Left ventricle myocardium inferior (tissue), 1 donor: Measurements from ENCODE around the gene TRIP10. TPM values are rescaled to one million over a fixed set of nuclear protein-coding genes. Genes with fewer than 3 reads are reported as not detected.
"Not testable (repeated sequence)": the region's sequence is repeated elsewhere in the genome, so short reads cannot be mapped to it uniquely, and the experiment has no call there.

Experiments used
- DNase-seq: peaks from one replicate; pipeline ENCODE4 v3.0.0-alpha.2; 2020
- H3K27ac ChIP-seq: fragments of 200-600 bp; replicated peaks from 2 replicates; pipeline ENCODE4 v1.8.0; 2021
- H3K27me3 ChIP-seq: fragments of 200-600 bp; 2 replicates; pipeline ENCODE4 v1.8.0; 2021; ENCODE audit warnings: low read depth
- H3K36me3 ChIP-seq: fragments of 200-600 bp; 2 replicates; pipeline ENCODE4 v1.8.0; 2021
- H3K4me1 ChIP-seq: fragments of 200-600 bp; 2 replicates; pipeline ENCODE4 v1.8.0; 2021
- H3K4me3 ChIP-seq: fragments of 200-600 bp; 2 replicates; pipeline ENCODE4 v1.8.0; 2021; ENCODE audit warnings: mild to moderate bottlenecking, moderate library complexity
- H3K9me3 ChIP-seq: fragments of 200-600 bp; replicated peaks from 2 replicates; pipeline ENCODE4 v1.8.0; 2021
- intact Hi-C: fragments of 100-400 bp; cut with micrococcal nuclease; formaldehyde crosslinking; loops from one replicate; pipeline ENCODE4 v1.11.0; 2022
- microRNA-seq: library from miRNA; unstranded; fragments of <30 nt; microRNA quantifications from one replicate; pipeline ENCODE4 v1.2.0, GENCODE V29; 2020
- total RNA-seq: library from RNA; stranded (reverse); fragmentation: NEBNext Ultra II Directional; extraction: Animal tissue kit (Norgen Biotek cat#: 25700); gene quantifications from one replicate; pipeline ENCODE4 v1.2.1, GENCODE V29; 2021
- TF ChIP-seq, protein P1 (sequence below): fragments of 200-600 bp; IDR thresholded peaks from 2 replicates; pipeline ENCODE4 v1.8.0; 2021; ENCODE audit warnings: antibody characterized with exemption, mild to moderate bottlenecking, borderline replicate concordance
- donor health status: DM: no; HTN: yes; CAD: no; lungs with severe emphysema.

TRIP10 gene
- total RNA-seq, 1 donor from 2014 or later = 133 TPM

DNA sequence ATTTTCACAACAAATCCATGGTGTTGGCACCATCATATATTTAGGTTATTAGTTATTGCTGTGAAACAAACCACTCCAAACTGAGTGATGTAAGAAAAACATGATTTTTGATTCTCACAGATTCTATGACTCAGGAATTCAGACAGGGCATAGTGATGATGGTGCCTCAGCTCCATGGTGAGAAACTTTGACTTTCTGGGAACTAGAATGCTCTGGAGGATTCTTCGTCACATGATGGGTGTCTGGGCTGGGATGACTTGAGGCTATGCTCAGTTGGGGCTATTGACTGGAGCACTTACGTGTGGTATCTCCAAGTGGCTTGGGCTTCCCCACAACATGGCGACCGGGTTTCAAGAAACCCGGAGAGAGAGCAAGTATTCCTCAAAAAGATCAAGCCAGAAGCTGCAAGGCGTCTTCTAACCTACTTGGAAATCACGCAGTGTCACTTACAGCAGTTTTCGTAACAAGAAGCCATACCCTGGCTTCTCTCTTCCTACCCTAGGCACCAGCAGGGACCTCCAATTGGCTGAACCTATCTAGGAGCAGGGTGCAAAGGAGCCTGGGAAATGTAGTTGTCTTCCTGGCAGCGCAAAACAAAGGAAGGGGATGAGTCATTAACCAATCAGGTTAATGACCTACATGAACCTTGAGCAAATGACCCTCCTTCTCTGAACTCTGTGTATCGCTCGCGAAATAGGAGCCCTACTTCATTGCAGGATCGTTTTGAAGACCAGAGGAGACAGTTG, 55.4 kb downstream of the TRIP10 start:
- no peak overlapping the region for H3K4me3 ChIP-seq
- no peaks in the 10 kb centered on the region for H3K4me1 ChIP-seq
- TF ChIP-seq, protein P1, sequence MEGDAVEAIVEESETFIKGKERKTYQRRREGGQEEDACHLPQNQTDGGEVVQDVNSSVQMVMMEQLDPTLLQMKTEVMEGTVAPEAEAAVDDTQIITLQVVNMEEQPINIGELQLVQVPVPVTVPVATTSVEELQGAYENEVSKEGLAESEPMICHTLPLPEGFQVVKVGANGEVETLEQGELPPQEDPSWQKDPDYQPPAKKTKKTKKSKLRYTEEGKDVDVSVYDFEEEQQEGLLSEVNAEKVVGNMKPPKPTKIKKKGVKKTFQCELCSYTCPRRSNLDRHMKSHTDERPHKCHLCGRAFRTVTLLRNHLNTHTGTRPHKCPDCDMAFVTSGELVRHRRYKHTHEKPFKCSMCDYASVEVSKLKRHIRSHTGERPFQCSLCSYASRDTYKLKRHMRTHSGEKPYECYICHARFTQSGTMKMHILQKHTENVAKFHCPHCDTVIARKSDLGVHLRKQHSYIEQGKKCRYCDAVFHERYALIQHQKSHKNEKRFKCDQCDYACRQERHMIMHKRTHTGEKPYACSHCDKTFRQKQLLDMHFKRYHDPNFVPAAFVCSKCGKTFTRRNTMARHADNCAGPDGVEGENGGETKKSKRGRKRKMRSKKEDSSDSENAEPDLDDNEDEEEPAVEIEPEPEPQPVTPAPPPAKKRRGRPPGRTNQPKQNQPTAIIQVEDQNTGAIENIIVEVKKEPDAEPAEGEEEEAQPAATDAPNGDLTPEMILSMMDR = no peak
- no peak overlapping the region for H3K27ac ChIP-seq
- H3K9me3 ChIP-seq = peaks cover 15% of the 10 kb centered on the region
- intact Hi-C loops = no loop called here
- no peaks in the 10 kb centered on the region for H3K36me3 ChIP-seq
- H3K27me3 ChIP-seq = peaks cover 67% of the 10 kb centered on the region
- DNase-seq = no peak

DNA sequence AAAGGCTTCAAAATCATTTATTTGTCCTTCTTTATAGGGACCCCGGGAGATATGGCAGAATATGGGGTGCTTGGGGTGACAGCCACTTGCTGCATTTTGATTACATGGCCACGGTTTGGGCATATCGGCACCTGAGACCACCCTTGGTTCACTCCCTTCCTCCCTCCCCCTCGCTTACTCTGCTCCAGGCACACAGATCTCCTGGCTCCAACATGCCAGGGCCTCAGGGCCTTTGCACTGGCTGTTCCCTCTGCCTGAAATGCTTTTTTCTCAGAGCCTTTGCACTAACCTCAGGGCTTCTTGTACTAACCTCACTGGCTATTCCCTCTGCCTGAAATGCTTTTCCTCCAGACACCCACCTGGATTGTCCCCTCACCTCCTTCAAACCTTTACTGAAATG, 56.8 kb downstream of the TRIP10 start:
- Histone ChIP-seq H3K27me3 (peaks cover 71% of the 10 kb centered on the region), H3K9me3 (peaks cover 15% of the 10 kb centered on the region), H3K27ac (no peak overlapping the region), H3K4me3 (no peak overlapping the region), H3K36me3 (no peaks in the 10 kb centered on the region), H3K4me1 (peaks cover 3% of the 10 kb centered on the region)
- TF ChIP-seq, protein P1 = no peak
- DNase-seq = no peak
- intact Hi-C loops = no loop called here

DNA sequence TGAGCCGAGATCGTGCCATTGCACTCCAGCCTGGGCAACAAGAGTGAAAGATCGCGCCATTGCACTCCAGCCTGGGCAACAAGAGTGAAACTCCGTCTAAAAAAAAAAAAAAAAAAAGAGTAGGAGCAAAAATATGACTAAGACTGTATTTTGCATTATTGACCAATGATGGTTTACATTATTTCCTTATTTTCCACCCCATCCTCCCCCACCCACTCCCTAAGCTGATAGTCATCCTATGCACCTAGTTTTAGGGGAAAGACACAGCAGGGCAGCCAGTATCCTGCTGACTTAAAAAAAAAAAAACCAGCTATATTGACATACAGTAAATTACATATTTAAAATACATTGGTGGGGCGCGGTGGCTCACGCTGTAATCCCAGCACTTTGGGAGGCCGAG, 58.2 kb downstream of the TRIP10 start:
- peaks cover 9% of the 10 kb centered on the region for H3K4me1 ChIP-seq
- no peak overlapping the region for H3K4me3 ChIP-seq
- intact Hi-C loops = no loop called here
- no peak overlapping the region for H3K27ac ChIP-seq
- TF ChIP-seq, protein P1 = no peak
- H3K36me3 ChIP-seq = no peaks in the 10 kb centered on the region
- H3K9me3 ChIP-seq = peaks cover 15% of the 10 kb centered on the region
- H3K27me3 ChIP-seq = peaks cover 70% of the 10 kb centered on the region
- no peak for DNase-seq

DNA sequence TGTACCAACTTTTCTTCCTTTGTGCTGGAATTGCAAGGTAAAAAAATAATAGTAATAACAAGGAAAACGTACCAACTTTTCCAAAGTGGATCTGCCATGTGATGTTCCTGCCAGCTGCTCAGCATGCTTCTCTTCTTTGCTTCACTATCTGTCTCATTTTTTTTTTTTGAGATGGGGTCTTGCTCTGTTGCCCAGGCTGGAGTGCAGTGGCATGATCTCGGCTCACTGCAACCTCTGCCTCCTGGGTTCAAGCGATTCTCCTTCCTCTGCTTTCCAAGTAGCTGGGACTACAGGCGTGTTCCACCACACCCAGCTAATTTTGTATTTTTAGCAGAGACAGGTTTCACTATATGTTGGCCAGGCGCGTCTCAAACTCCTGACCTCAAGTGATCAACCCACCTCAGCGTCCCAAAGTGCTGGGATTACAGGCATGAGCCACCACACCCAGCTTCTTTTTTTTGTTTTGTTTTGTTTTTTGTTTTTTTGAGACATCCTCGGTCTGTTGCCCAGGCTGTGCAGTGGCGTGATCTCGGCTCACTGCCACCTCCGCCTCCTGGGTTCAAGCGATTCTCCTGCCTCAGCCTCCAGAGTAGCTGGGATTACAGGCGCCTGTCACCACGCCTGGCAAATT, 60.8 kb downstream of the TRIP10 start:
- H3K36me3 ChIP-seq, H3K9me3 ChIP-seq, H3K4me3 ChIP-seq, H3K27ac ChIP-seq, intact Hi-C loops, H3K4me1 ChIP-seq, DNase-seq: not testable (repeated sequence)
- H3K27me3 ChIP-seq = peaks cover 84% of the 10 kb centered on the region

DNA sequence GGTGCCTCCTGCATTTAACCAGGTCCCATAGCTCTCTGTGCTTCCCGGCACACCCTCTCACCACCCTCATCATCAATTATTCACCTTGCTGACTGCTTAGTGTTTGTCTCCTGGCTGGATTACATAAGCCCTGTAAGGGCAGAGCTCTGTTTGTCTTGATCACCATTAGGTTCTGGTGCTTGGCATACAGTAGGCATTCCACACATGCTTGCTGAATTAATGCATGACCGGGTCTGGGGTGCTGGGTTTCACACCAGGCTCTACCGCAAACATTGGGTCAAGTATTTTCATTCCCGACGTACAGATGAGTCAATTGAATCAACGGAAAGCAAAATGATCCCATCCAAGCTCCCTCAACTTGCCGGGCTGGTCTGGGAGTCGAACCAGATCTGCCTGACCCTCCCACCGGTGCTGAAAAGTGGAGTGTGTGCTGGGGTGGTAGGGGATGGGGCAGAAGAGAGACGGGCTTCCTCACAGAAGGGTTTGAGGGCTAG, 61.6 kb downstream of the TRIP10 start:
- intact Hi-C loops = no loop called here
- peaks cover 89% of the 10 kb centered on the region for H3K27me3 ChIP-seq
- H3K9me3 ChIP-seq = no peaks in the 10 kb centered on the region
- H3K4me1 ChIP-seq = peaks cover 9% of the 10 kb centered on the region
- no peak for DNase-seq
- TF ChIP-seq, protein P1 = no peak
- peak overlapping the region; percentile 44 for H3K4me3 ChIP-seq
- peak overlapping the region; percentile 27 for H3K27ac ChIP-seq
- H3K36me3 ChIP-seq = no peaks in the 10 kb centered on the region

Small RNAs within 50 kb of the gene (microRNA-seq; reads per million reads assigned to microRNA genes)
- not detected for gene MIR6791

Other genes with a start within 250 kb of the TRIP10 start
- 3.3 TPM for gene TUBB4A, start 237.4 kb upstream of the TRIP10 start, total RNA-seq
- gene TNFSF9, start 208.7 kb upstream of the TRIP10 start, total RNA-seq = 0.38 TPM
- not detected for gene CD70, start 148.5 kb upstream of the TRIP10 start, total RNA-seq
- gene TNFSF14, start 69.5 kb upstream of the TRIP10 start, total RNA-seq = 0.30 TPM
- 133 TPM for gene C3, start 19.0 kb upstream of the TRIP10 start, total RNA-seq
- gene GPR108, start 2.1 kb upstream of the TRIP10 start, total RNA-seq = 22.4 TPM
- 0.14 TPM for gene SH2D3A, start 27.8 kb downstream of the TRIP10 start, total RNA-seq
- 1.8 TPM for gene VAV1, start 33.0 kb downstream of the TRIP10 start, total RNA-seq
- not detected for gene ADGRE1, start 147.9 kb downstream of the TRIP10 start, total RNA-seq